Caco-2 (cell line): ENCODE data around the gene NFE2. TPM values are rescaled to one million over a fixed set of nuclear protein-coding genes. Genes with fewer than 3 reads are reported as not detected.

ENCODE experiments used
- BruUV-seq: library from RNA; stranded (reverse); fragments of 400-500 nt; replicated peaks from 2 replicates; lab custom pipeline; 2021; lab: Mats Ljungman, UMichigan
- CTCF ChIA-PET: fragments of 300-600 bp; sonication (Branson Sonifier 250); formaldehyde crosslinking; loops from one replicate; lab custom pipeline; 2022; ENCODE audit warnings: antibody characterized with exemption; lab: Charles Lee
- POLR2A ChIA-PET: fragments of 300-600 bp; sonication (Branson Sonifier 250); formaldehyde crosslinking; loops from one replicate; lab custom pipeline; 2022; ENCODE audit warnings: antibody characterized with exemption; lab: Charles Lee
- DNase-seq, 2 experiments: peaks; one replicate each; pipeline versions ENCODE4 v3.0.0 to v3.0.0-alpha.2; 2020 to 2022
- H3K27me3 ChIP-seq: replicated peaks from 2 replicates; pipeline ENCODE4 v1.6.0; 2011; ENCODE audit warnings: low read length; ENCODE audit not compliant: control insufficient read depth, insufficient read depth
- H3K36me3 ChIP-seq: 2 replicates; pipeline ENCODE4 v1.5.1; 2011; ENCODE audit warnings: low read length; ENCODE audit not compliant: control insufficient read depth, insufficient read depth
- H3K4me1 ChIP-seq: fragments of 250-450 bp; sonication (Bioruptor Pico); 2 replicates; pipeline ENCODE4 v1.5.1; 2020; ENCODE audit warnings: mild to moderate bottlenecking
- H3K4me3 ChIP-seq: 2 replicates; pipeline ENCODE4 v1.5.1; 2011; ENCODE audit warnings: low read depth, mild to moderate bottlenecking, control low read depth, low read length
- H3K9me3 ChIP-seq: fragments of 250-450 bp; sonication (Bioruptor Pico); 2 replicates; pipeline ENCODE4 v1.5.1; 2020; ENCODE audit warnings: mild to moderate bottlenecking, moderate library complexity
- H3K27ac Mint-ChIP-seq: one replicate; pipeline ENCODE4 v1.8.0; 2022; ENCODE audit warnings: mixed read lengths; ENCODE audit not compliant: unreplicated experiment
- H3K27me3 Mint-ChIP-seq: one replicate; pipeline ENCODE4 v1.8.0; 2022; ENCODE audit warnings: mixed read lengths; ENCODE audit not compliant: insufficient read depth, unreplicated experiment
- H3K36me3 Mint-ChIP-seq: one replicate; pipeline ENCODE4 v1.8.0; 2022; ENCODE audit warnings: mild to moderate bottlenecking, mixed read lengths; ENCODE audit not compliant: insufficient read depth, unreplicated experiment
- H3K4me1 Mint-ChIP-seq: one replicate; pipeline ENCODE4 v1.8.0; 2022; ENCODE audit warnings: low read depth, mixed read lengths; ENCODE audit not compliant: unreplicated experiment
- H3K4me3 Mint-ChIP-seq: one replicate; pipeline ENCODE4 v1.8.0; 2022; ENCODE audit warnings: mild to moderate bottlenecking, moderate library complexity, mixed read lengths; ENCODE audit not compliant: unreplicated experiment
- H3K9me3 Mint-ChIP-seq: one replicate; pipeline ENCODE4 v1.8.0; 2022; ENCODE audit warnings: mixed read lengths; ENCODE audit not compliant: unreplicated experiment
- CTCF ChIP-seq, 2 experiments: fragments of 200-600 bp in 1 of 2; IDR thresholded peaks; 1 replicate in 1 of 2; 2 replicates in 1 of 2; pipeline versions ENCODE4 v1.5.1 to v1.8.0; 2011 to 2022; ENCODE audit warnings: antibody characterized with exemption in 1 of 2, control low read depth in 1 of 2, inconsistent platforms in 1 of 2, low read depth in 1 of 2, low read length in 1 of 2, mild to moderate bottlenecking in 1 of 2, moderate library complexity in 1 of 2; ENCODE audit not compliant: insufficient read depth in 1 of 2, severe bottlenecking in 1 of 2, unreplicated experiment in 1 of 2
- intact Hi-C: fragments of 100-400 bp; cut with micrococcal nuclease; formaldehyde crosslinking; loops from one replicate; pipeline ENCODE4 v1.10.0; 2022; ENCODE audit not compliant: unreplicated experiment
- total RNA-seq: library from RNA; stranded (reverse); gene quantifications from 2 replicates; pipeline ENCODE4 v1.2.3, GENCODE V29; 2022

Gene NFE2
- total RNA-seq, 1 experiment from 2014 or later: 6.2 TPM

GRCh38 chr12:54273981-54274380, 26.8 kb downstream of the NFE2 start:
- Mint-ChIP-seq H3K4me1 (no peaks in the 10 kb centered on the region), H3K4me3 (no peak overlapping the region), H3K9me3 (no peaks in the 10 kb centered on the region), H3K27me3 (no peaks in the 10 kb centered on the region), H3K36me3 (peaks cover 23% of the 10 kb centered on the region), H3K27ac (no peak overlapping the region)
- DNase-seq: no peak
- Histone ChIP-seq H3K4me3 (no peak overlapping the region), H3K27me3 (no peaks in the 10 kb centered on the region), H3K36me3 (no peaks in the 10 kb centered on the region), H3K9me3 (no peaks in the 10 kb centered on the region), H3K4me1 (peaks cover 9% of the 10 kb centered on the region)
- no peak for TF ChIP-seq CTCF (IDR thresholded peaks at IDR 0.05; ENCODE audit: insufficient read depth in 1 of 2, low read depth in 1 of 2, low read length in 1 of 2, severe bottlenecking in 1 of 2, unreplicated experiment in 1 of 2)
- ChIA-PET POLR2A (no interaction called here), CTCF (interaction anchor here (1.7 kb wide), 1 partner anchor 51 kb away, joined by 6 read pairs; the partner anchor contains the start of gene COPZ1)
- no TSS peak for BruUV-seq
- intact Hi-C loops: no loop called here

GRCh38 chr12:54272214-54272613, 28.6 kb downstream of the NFE2 start:
- Mint-ChIP-seq H3K4me1 (no peaks in the 10 kb centered on the region), H3K36me3 (peaks cover 13% of the 10 kb centered on the region), H3K9me3 (no peaks in the 10 kb centered on the region), H3K4me3 (no peak overlapping the region), H3K27me3 (no peaks in the 10 kb centered on the region), H3K27ac (no peak overlapping the region)
- Histone ChIP-seq H3K27me3 (no peaks in the 10 kb centered on the region), H3K36me3 (no peaks in the 10 kb centered on the region), H3K4me3 (no peak overlapping the region), H3K9me3 (no peaks in the 10 kb centered on the region), H3K4me1 (no peaks in the 10 kb centered on the region)
- ChIA-PET POLR2A (no interaction called here), CTCF (no interaction called here)
- intact Hi-C loops: no loop called here
- BruUV-seq: no TSS peak
- TF ChIP-seq CTCF (IDR thresholded peaks at IDR 0.05; ENCODE audit: insufficient read depth in 1 of 2, low read depth in 1 of 2, low read length in 1 of 2, severe bottlenecking in 1 of 2, unreplicated experiment in 1 of 2): no peak
- no peak for DNase-seq

- no peak for TF ChIP-seq CTCF (IDR thresholded peaks at IDR 0.05; ENCODE audit: insufficient read depth in 1 of 2, low read depth in 1 of 2, low read length in 1 of 2, severe bottlenecking in 1 of 2, unreplicated experiment in 1 of 2)
- no peaks in the 10 kb centered on the region for H3K9me3 Mint-ChIP-seq
- H3K36me3 Mint-ChIP-seq: peaks cover 5% of the 10 kb centered on the region
- DNase-seq: no peak
- ChIA-PET CTCF (interaction anchor here (0.8 kb wide), 1 partner anchor 55 kb away, joined by 8 read pairs; the partner anchor contains the start of gene COPZ1), POLR2A (no interaction called here)
- no peak overlapping the region for H3K27ac Mint-ChIP-seq
- H3K4me3 ChIP-seq: no peak overlapping the region
- no peaks in the 10 kb centered on the region for H3K4me1 Mint-ChIP-seq
- H3K4me1 ChIP-seq: no peaks in the 10 kb centered on the region
- no peaks in the 10 kb centered on the region for H3K36me3 ChIP-seq
- intact Hi-C loops: no loop called here
- no peak overlapping the region for H3K4me3 Mint-ChIP-seq
- H3K27me3 Mint-ChIP-seq: no peaks in the 10 kb centered on the region
- no peaks in the 10 kb centered on the region for H3K9me3 ChIP-seq
- no TSS peak for BruUV-seq
- H3K27me3 ChIP-seq: no peaks in the 10 kb centered on the region
Measured at GRCh38 chr12:54270345-54270744, 30.5 kb downstream of the NFE2 start.
